Ovary (tissue), 9 donors: ENCODE results near the gene MSI2. TPM values are rescaled to one million over a fixed set of nuclear protein-coding genes. Genes with fewer than 3 reads are reported as not detected.

ENCODE experiments used
- DNase-seq, 5 donors: peaks; one replicate each; pipeline ENCODE4 v3.0.0-alpha.2; 2019 to 2020
- H3K27ac ChIP-seq, 2 donors: fragments of 200-600 bp; one replicate each; pipeline versions ENCODE4 v1.5.1 to v1.8.0; 2019 to 2022
- H3K27me3 ChIP-seq: fragments of 200-600 bp; one replicate; pipeline ENCODE4 v1.8.0; 2022
- H3K36me3 ChIP-seq: fragments of 200-600 bp; sonication (generic); one replicate; pipeline ENCODE4 v1.5.1; 2019
- H3K4me1 ChIP-seq: one replicate; pipeline ENCODE4 v1.8.1; 2013; ENCODE audit warnings: mild to moderate bottlenecking, moderate library complexity; ENCODE audit not compliant: insufficient read depth
- H3K4me3 ChIP-seq: fragments of 200-600 bp; sonication (generic); one replicate; pipeline ENCODE4 v1.5.1; 2017
- H3K9me3 ChIP-seq, 2 donors: fragments of 200-600 bp in 1 of 2; sonication (generic) in 1 of 2; one replicate each; pipeline versions ENCODE4 v1.5.1 to v1.8.1; 2013 to 2019; ENCODE audit warnings: mild to moderate bottlenecking in 1 of 2, moderate library complexity in 1 of 2
- CTCF ChIP-seq, 3 donors: fragments of 450-650 bp in 2 of 3; fragments of 200-600 bp in 1 of 3; IDR thresholded peaks; one replicate each; pipeline versions ENCODE4 v1.5.1 to v1.8.0; 2016 to 2022; ENCODE audit warnings: antibody characterized with exemption in 3 of 3, mild to moderate bottlenecking in 1 of 3
- EP300 ChIP-seq: sonication (generic); formaldehyde crosslinking; IDR thresholded peaks from one replicate; pipeline ENCODE4 v1.6.1; 2017; ENCODE audit warnings: antibody characterized with exemption
- POLR2A ChIP-seq: fragments of 450-650 bp; IDR thresholded peaks from one replicate; pipeline ENCODE4 v1.6.1; 2017; ENCODE audit warnings: antibody characterized with exemption, mild to moderate bottlenecking, moderate library complexity
- WGBS, 3 donors: extraction: QIAGEN DNeasy Blood & Tissue Kit in 1 of 3; methylation state at CpG; one replicate each; pipeline versions ENCODE4 v1.1.5 to v1.1.7; 2013 to 2017; 5-methylcytosine and 5-hydroxymethylcytosine counted together
- intact Hi-C, 4 donors: fragments of 100-400 bp; cut with DNase I; formaldehyde crosslinking; loops; one replicate each; pipeline versions ENCODE4 v1.11.0 to v1.15.1; 2022 to 2023
- polyA plus RNA-seq, 2 donors: library from polyadenylated mRNA; stranded (reverse); fragments of 200-250 nt in 1 of 2; fragments of 350-450 nt in 1 of 2; fragmentation: Illumina TruSeq in 1 of 2; extraction: RNeasy Lipid Tissue Mini Kit (QIAGEN cat#74804) in 1 of 2; gene quantifications; one replicate each; pipeline ENCODE4 v1.2.3, GENCODE V29; 2013 to 2014
- total RNA-seq, 7 donors: library from RNA; depleted of rRNA in 2 of 7; stranded (reverse); fragments of >200 nt in 2 of 7; fragmentation: NEBNext Ultra II Directional in 3 of 7; extraction: Animal tissue kit (Norgen Biotek cat#: 25700) in 3 of 7; gene quantifications; one replicate each; pipeline versions ENCODE4 v1.1.0 to v1.2.4, GENCODE V29; 2016 to 2023
- donor health status: DM: no; HTN: no; CAD: no; lungs with moderate emphysema.
- donor health status: DM: no; HTN: no; CAD: no.
- donor health status: Bipolar disorder and iron deficiency.
- donor health status: DM: yes; HTN: yes; CAD: no.
- donor health status: DM: no; HTN: no; CAD: no.
- donor health status: DM: yes; HTN: yes; CAD: no.

The MSI2 gene
- total and polyA plus RNA-seq, 9 donors, result 43.1 to 199 (median 120) TPM

GRCh38 chr17:57606111-57606875 is 350.0 kb downstream of the MSI2 start:
- H3K36me3 ChIP-seq, result no peaks in the 10 kb centered on the region
- intact Hi-C loops, result loop anchor here in 1 of 4 donors (10.0 kb wide), 2 partner anchors 139 to 361 kb away; partner anchors contain the start of gene CCDC182
- TF ChIP-seq POLR2A, result no peak
- TF ChIP-seq EP300, result no peak
- TF ChIP-seq CTCF (IDR thresholded peaks at IDR 0.05), result no peak
- DNase-seq, result no peak
- no peaks in the 10 kb centered on the region for H3K9me3 ChIP-seq
- H3K4me3 ChIP-seq, result no peak overlapping the region
- H3K4me1 ChIP-seq, result peaks cover 12% of the 10 kb centered on the region
- H3K27me3 ChIP-seq, result no peaks in the 10 kb centered on the region
- H3K27ac ChIP-seq, result peak overlapping the region; percentile 42 to 72
- WGBS, 3 donors, result 93 to 94% (median 93%) methylated on average over 6 of the region's 6 CpGs

GRCh38 chr17:57607553-57608120 is 351.3 kb downstream of the MSI2 start:
- H3K4me3 ChIP-seq, result no peak overlapping the region
- peaks cover 12% of the 10 kb centered on the region for H3K4me1 ChIP-seq
- no peaks in the 10 kb centered on the region for H3K9me3 ChIP-seq
- no peak for DNase-seq
- 87 to 91% (median 90%) methylated on average over 12 of the region's 12 CpGs for WGBS, 3 donors
- intact Hi-C loops, result loop anchor here in 1 of 4 donors (10.0 kb wide), 2 partner anchors 137 to 363 kb away; partner anchors contain the start of gene CCDC182
- H3K36me3 ChIP-seq, result no peaks in the 10 kb centered on the region
- no peak overlapping the region for H3K27ac ChIP-seq
- TF ChIP-seq CTCF (IDR thresholded peaks at IDR 0.05), result no peak
- H3K27me3 ChIP-seq, result no peaks in the 10 kb centered on the region

GRCh38 chr17:57608369-57609124 is 352.2 kb downstream of the MSI2 start:
- Histone ChIP-seq H3K9me3 (no peaks in the 10 kb centered on the region), H3K27ac (no peak overlapping the region), H3K36me3 (no peaks in the 10 kb centered on the region), H3K4me1 (peaks cover 12% of the 10 kb centered on the region), H3K4me3 (no peak overlapping the region), H3K27me3 (no peaks in the 10 kb centered on the region)
- TF ChIP-seq EP300, result no peak
- no peak for TF ChIP-seq POLR2A
- no peak for TF ChIP-seq CTCF (IDR thresholded peaks at IDR 0.05)
- intact Hi-C loops, result loop anchor here in 1 of 4 donors (10.0 kb wide), 2 partner anchors 136 to 364 kb away; partner anchors contain the start of gene CCDC182
- WGBS, 3 donors, result 95 to 97% (median 96%) methylated on average over 12 of the region's 12 CpGs
- DNase-seq, result no peak

- WGBS, 3 donors, result 73 to 80% (median 79%) methylated on average over 11 of the region's 11 CpGs
- no peaks in the 10 kb centered on the region for H3K36me3 ChIP-seq
- no peak overlapping the region for H3K27ac ChIP-seq
These were observed 353.0 kb downstream of the MSI2 start for GRCh38 chr17:57609125-57609877.

More at GRCh38 chr17:57609125-57609877, 353.0 kb downstream of the MSI2 start:
- H3K4me3 ChIP-seq, result no peak overlapping the region
- no peak for TF ChIP-seq EP300
- TF ChIP-seq CTCF (IDR thresholded peaks at IDR 0.05), result no peak
- TF ChIP-seq POLR2A, result no peak
- peaks cover 12% of the 10 kb centered on the region for H3K4me1 ChIP-seq
- DNase-seq, result no peak
- intact Hi-C loops, result loop anchor here in 1 of 4 donors (10.0 kb wide), 2 partner anchors 136 to 364 kb away; partner anchors contain the start of gene CCDC182
- no peaks in the 10 kb centered on the region for H3K27me3 ChIP-seq
- H3K9me3 ChIP-seq, result no peaks in the 10 kb centered on the region
